Measurements from ENCODE around the gene PQBP1.
A peak's percentile ranks its signal among the peaks of the same experiment; 100 is the strongest.
"Not testable (repeated sequence)": the region's sequence is repeated elsewhere in the genome, so short reads cannot be mapped to it uniquely, and the experiment has no call there.

PQBP1 gene

GRCh38 chrX:48897625-48898306, at the start of gene PQBP1, which contains the start of gene TIMM17B:
Gene PQBP1 (plus strand): TSS chrX:48897930. CDS start chrX:48898510, 580 bp downstream.
Gene TIMM17B (minus strand): TSS chrX:48897768. CDS start chrX:48897749, 19 bp downstream.
- peak; percentile 96 for DNase-seq

- DNase-seq = no peak
Measured at GRCh38 chrX:48848847-48849246, 48.9 kb upstream of the PQBP1 start.

GRCh38 chrX:48852857-48853256, 44.9 kb upstream of the PQBP1 start:
- DNase-seq = no peak

GRCh38 chrX:48853494-48853893, 44.2 kb upstream of the PQBP1 start:
- not testable (repeated sequence) for DNase-seq

GRCh38 chrX:48854121-48854804, 43.5 kb upstream of the PQBP1 start:
- not testable (repeated sequence) for DNase-seq

GRCh38 chrX:48854898-48855297, 42.8 kb upstream of the PQBP1 start:
- peak; percentile 7 for DNase-seq

GRCh38 chrX:48864210-48864609, 33.5 kb upstream of the PQBP1 start:
- peak; percentile 76 for DNase-seq

- not testable (repeated sequence) for DNase-seq
Measured at GRCh38 chrX:48872017-48872416, 25.7 kb upstream of the PQBP1 start.

GRCh38 chrX:48876944-48877343, 20.8 kb upstream of the PQBP1 start:
- DNase-seq = not testable (repeated sequence)

GRCh38 chrX:48883729-48884128, 14.0 kb upstream of the PQBP1 start:
- no peak for DNase-seq

- DNase-seq = not testable (repeated sequence)
Measured at GRCh38 chrX:48886586-48886985, 11.1 kb upstream of the PQBP1 start.

GRCh38 chrX:48890296-48890925, 7.3 kb upstream of the PQBP1 start:
- DNase-seq = no peak

- no peak for DNase-seq
Measured at GRCh38 chrX:48890934-48891401, 6.8 kb upstream of the PQBP1 start.

- DNase-seq = peak; percentile 82
Measured at GRCh38 chrX:48891402-48892288, 6.1 kb upstream of the PQBP1 start.

- no peak for DNase-seq
Measured at GRCh38 chrX:48892896-48893295, 4.8 kb upstream of the PQBP1 start.

GRCh38 chrX:48893556-48894348, 4.0 kb upstream of the PQBP1 start:
- no peak for DNase-seq

GRCh38 chrX:48894891-48895290, 2.8 kb upstream of the PQBP1 start:
- no peak for DNase-seq

GRCh38 chrX:48896611-48897011, 1.1 kb upstream of the PQBP1 start:
- DNase-seq = no peak

- DNase-seq = peak; percentile 54
Measured at GRCh38 chrX:48897157-48897624, 539 bp upstream of the PQBP1 start.

- DNase-seq = no peak
Measured at GRCh38 chrX:48899078-48899410, 1.3 kb downstream of the PQBP1 start.

GRCh38 chrX:48901069-48901468, 3.3 kb downstream of the PQBP1 start:
- DNase-seq = no peak

- no peak for DNase-seq
Measured at GRCh38 chrX:48902135-48902534, 4.4 kb downstream of the PQBP1 start.
